Mucosa of descending colon (tissue), 3 donors: Measurements from ENCODE around the gene TOP1. TPM values are rescaled to one million over a fixed set of nuclear protein-coding genes. Genes with fewer than 3 reads are reported as not detected.

Experiments
- ATAC-seq: fragments of 200-7000 bp; cut with Tn5 transposase; one replicate; pipeline ENCODE4 v1.9.1; 2020; ENCODE audit warnings: mild to moderate bottlenecking, moderate library complexity
- DNase-seq, 3 donors: peaks; one replicate each; pipeline ENCODE4 v3.0.0-alpha.2; 2020
- H3K36me3 ChIP-seq: fragments of 200-600 bp; one replicate; pipeline ENCODE4 v1.8.0; 2021; ENCODE audit warnings: low read depth, mild to moderate bottlenecking
- H3K4me1 ChIP-seq: fragments of 200-600 bp; one replicate; pipeline ENCODE4 v1.8.0; 2021; ENCODE audit warnings: low read depth, mild to moderate bottlenecking
- H3K4me3 ChIP-seq: fragments of 200-600 bp; one replicate; pipeline ENCODE4 v1.8.0; 2021; ENCODE audit warnings: mild to moderate bottlenecking
- H3K9me3 ChIP-seq: fragments of 200-600 bp; one replicate; pipeline ENCODE4 v1.8.0; 2021; ENCODE audit warnings: mild to moderate bottlenecking
- CTCF ChIP-seq: fragments of 200-600 bp; IDR thresholded peaks from one replicate; pipeline ENCODE4 v1.8.0; 2022; ENCODE audit warnings: antibody characterized with exemption, mild to moderate bottlenecking
- intact Hi-C, 2 donors: fragments of 100-400 bp; cut with DNase I in 1 of 2; cut with micrococcal nuclease in 1 of 2; formaldehyde crosslinking; loops; one replicate each; pipeline versions ENCODE4 v1.11.0 to v1.11.1; 2022; cut with DNase I, micrococcal nuclease
- total RNA-seq, 3 donors: library from RNA; stranded (reverse); fragmentation: NEBNext Ultra II Directional in 2 of 3; extraction: Animal tissue kit (Norgen Biotek cat#: 25700) in 2 of 3; gene quantifications; one replicate each; pipeline versions ENCODE4 v1.2.1 to v1.2.4, GENCODE V29; 2021 to 2023
- donor health status: DM: no; HTN: no; CAD: no; lungs with moderate emphysema.
- donor health status: DM: no; HTN: no; CAD: no.
- donor health status: DM: no; HTN: yes; CAD: no.

Gene TOP1
- total RNA-seq, 3 donors from 2014 or later, result 51.8 to 60.0 (median 57.7) TPM

- ATAC-seq (no peak), DNase-seq (no peak)
- H3K4me3 ChIP-seq, result no peak overlapping the region
- TF ChIP-seq CTCF, result no peak
- intact Hi-C loops, result no loop called here
- H3K9me3 ChIP-seq, result no peaks in the 10 kb centered on the region
- H3K36me3 ChIP-seq, result peaks cover 15% of the 10 kb centered on the region
- peaks cover 4% of the 10 kb centered on the region for H3K4me1 ChIP-seq
These were observed 139.9 kb downstream of the TOP1 start for GRCh38 chr20:41168281-41169161.

- ATAC-seq (no peak), DNase-seq (no peak)
- H3K36me3 ChIP-seq, result peaks cover 16% of the 10 kb centered on the region
These were observed 140.6 kb downstream of the TOP1 start for GRCh38 chr20:41169162-41169690.

GRCh38 chr20:41169791-41170351, 141.2 kb downstream of the TOP1 start:
- Histone ChIP-seq H3K9me3 (no peaks in the 10 kb centered on the region), H3K36me3 (peaks cover 12% of the 10 kb centered on the region), H3K4me1 (peaks cover 4% of the 10 kb centered on the region), H3K4me3 (no peak overlapping the region)
- intact Hi-C loops, result loop anchor here (5.0 to 10.0 kb wide), 2 partner anchors 62 to 165 kb away; no protein-coding TSS in a partner anchor
- ATAC-seq (no peak), DNase-seq (no peak)
- no peak for TF ChIP-seq CTCF

More at GRCh38 chr20:41169162-41169690, 140.6 kb downstream of the TOP1 start:
- TF ChIP-seq CTCF, result no peak
- peaks cover 4% of the 10 kb centered on the region for H3K4me1 ChIP-seq
- intact Hi-C loops, result no loop called here
- H3K9me3 ChIP-seq, result no peaks in the 10 kb centered on the region
- no peak overlapping the region for H3K4me3 ChIP-seq

GRCh38 chr20:41170386-41171105, 141.9 kb downstream of the TOP1 start:
- intact Hi-C loops, result loop anchor here (5.0 to 10.0 kb wide), 2 partner anchors 62 to 164 kb away; no protein-coding TSS in a partner anchor

More at GRCh38 chr20:41170386-41171105, 141.9 kb downstream of the TOP1 start:
- Histone ChIP-seq H3K36me3 (peaks cover 5% of the 10 kb centered on the region), H3K4me1 (peaks cover 4% of the 10 kb centered on the region), H3K9me3 (no peaks in the 10 kb centered on the region), H3K4me3 (no peak overlapping the region)
- DNase-seq, result no peak
- no peak for TF ChIP-seq CTCF
- ATAC-seq, result no peak
